ENCODE results near the gene TBC1D14. TPM values are rescaled to one million over a fixed set of nuclear protein-coding genes. Genes with fewer than 3 reads are reported as not detected.

Gene TBC1D14
- total and polyA plus RNA-seq, 9 of the 15 experiments (the other 6 are each of a cell fraction or from before 2014, with no cell fraction given), result 2.1 to 59.6 (median 44.8) TPM

GRCh38 chr4:6925357-6925836 is 15.8 kb downstream of the TBC1D14 start (continued):
- TF ChIP-seq TRIM24 (IDR thresholded peaks at IDR 0.05) (no peak), TAF1 (IDR thresholded peaks at IDR 0.05; ENCODE audit: control insufficient read depth, extremely low read depth, insufficient read depth, low read length, severe bottlenecking) (no peak), PHF21A (IDR thresholded peaks at IDR 0.05; ENCODE audit: borderline replicate concordance, low read depth) (no peak), RBM17 (IDR thresholded peaks at IDR 0.05; ENCODE audit: borderline replicate concordance, low read depth, low read length) (no peak), LEF1 (IDR thresholded peaks at IDR 0.05) (no peak; the same call in 1 of the 2 replicates), BRD4 (IDR thresholded peaks at IDR 0.05) (no peak)
- TF ChIP-seq, protein P1, sequence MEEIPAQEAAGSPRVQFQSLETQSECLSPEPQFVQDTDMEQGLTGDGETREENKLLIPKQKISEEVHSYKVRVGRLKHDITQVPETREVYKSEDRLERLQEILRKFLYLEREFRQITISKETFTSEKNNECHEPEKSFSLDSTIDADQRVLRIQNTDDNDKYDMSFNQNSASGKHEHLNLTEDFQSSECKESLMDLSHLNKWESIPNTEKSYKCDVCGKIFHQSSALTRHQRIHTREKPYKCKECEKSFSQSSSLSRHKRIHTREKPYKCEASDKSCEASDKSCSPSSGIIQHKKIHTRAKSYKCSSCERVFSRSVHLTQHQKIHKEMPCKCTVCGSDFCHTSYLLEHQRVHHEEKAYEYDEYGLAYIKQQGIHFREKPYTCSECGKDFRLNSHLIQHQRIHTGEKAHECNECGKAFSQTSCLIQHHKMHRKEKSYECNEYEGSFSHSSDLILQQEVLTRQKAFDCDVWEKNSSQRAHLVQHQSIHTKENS (CRISPR knock-in tag; IDR thresholded peaks at IDR 0.05), result no peak

- no peak for FAIRE-seq
- no peak for DNase-seq (ENCODE audit: extremely low read depth in 1 of 4, low spot score in 3 of 4)
- Histone ChIP-seq H3K4me3 (no peak overlapping the region), H4K20me1 (replicated peaks; ENCODE audit: control insufficient read depth, insufficient read depth, low read length) (peaks cover 62% of the 10 kb centered on the region), H2AFZ (ENCODE audit: low read depth, low read length) (no peak overlapping the region), H3K27me3 (ENCODE audit: control insufficient read depth in 2 of 2, insufficient read depth in 2 of 2, low read length in 2 of 2) (no peaks in the 10 kb centered on the region), H3K9me1 (ENCODE audit: control insufficient read depth, insufficient read depth, low read length) (peaks cover 15% of the 10 kb centered on the region), H3K4me2 (ENCODE audit: insufficient read depth, low read length) (no peak overlapping the region), H3K27ac (ENCODE audit: extremely low read depth, low read depth, low read length) (no peak overlapping the region), H3K79me2 (ENCODE audit: control insufficient read depth, insufficient read depth, low read length) (peaks cover 85% of the 10 kb centered on the region), H3K36me3 (ENCODE audit: control insufficient read depth, insufficient read depth, low read length) (peaks cover 86% of the 10 kb centered on the region; the same call in 2 of the 3 replicates), H3K9ac (ENCODE audit: insufficient read depth in 1 of 2, low read depth in 2 of 2, low read length in 2 of 2) (peak overlapping the region in 1 of 2 experiments; percentile 75; a peak in 1 of 4 replicates), H3K4me1 (replicated peaks in 1 of 2; ENCODE audit: control insufficient read depth in 2 of 2, insufficient read depth in 2 of 2, low read length in 2 of 2) (peaks cover 28 to 42% of the 10 kb centered on the region in 2 experiments), H3K9me3 (replicated peaks; ENCODE audit: control insufficient read depth, insufficient read depth, low read depth, low read length) (no peaks in the 10 kb centered on the region)
- no peak for ATAC-seq
- BruUV-seq (replicated peaks), result no TSS peak
- in situ Hi-C loops (cut with MboI), result no loop called here
- TF ChIP-seq SOX6 (IDR thresholded peaks at IDR 0.05) (no peak), MLLT1 (IDR thresholded peaks at IDR 0.05) (peak in 1 of 2 experiments; percentile 56; a peak in 1 of 4 replicates), BCOR (IDR thresholded peaks at IDR 0.05) (no peak), SETDB1 (IDR thresholded peaks at IDR 0.05; ENCODE audit: low read length) (no peak), CHD2 (IDR thresholded peaks at IDR 0.05; ENCODE audit: low read depth, low read length) (no peak), RAD21 (CRISPR knock-in tag; conservative IDR thresholded peaks at IDR 0.05 in 1 of 2, IDR thresholded peaks at IDR 0.05 in 1 of 2) (no peak), CEBPB (tag; IDR thresholded peaks at IDR 0.05) (peak; percentile 21; the same call in 1 of the 2 replicates), MCM2 (IDR thresholded peaks at IDR 0.05; ENCODE audit: low read depth) (no peak), MTA3 (IDR thresholded peaks at IDR 0.05; ENCODE audit: borderline replicate concordance) (0 out of 2 replicates have a peak, but pooled peaks have one; percentile 1), MTA1 (IDR thresholded peaks at IDR 0.05; ENCODE audit: borderline replicate concordance) (no peak)
- TF ChIP-seq, protein P2, sequence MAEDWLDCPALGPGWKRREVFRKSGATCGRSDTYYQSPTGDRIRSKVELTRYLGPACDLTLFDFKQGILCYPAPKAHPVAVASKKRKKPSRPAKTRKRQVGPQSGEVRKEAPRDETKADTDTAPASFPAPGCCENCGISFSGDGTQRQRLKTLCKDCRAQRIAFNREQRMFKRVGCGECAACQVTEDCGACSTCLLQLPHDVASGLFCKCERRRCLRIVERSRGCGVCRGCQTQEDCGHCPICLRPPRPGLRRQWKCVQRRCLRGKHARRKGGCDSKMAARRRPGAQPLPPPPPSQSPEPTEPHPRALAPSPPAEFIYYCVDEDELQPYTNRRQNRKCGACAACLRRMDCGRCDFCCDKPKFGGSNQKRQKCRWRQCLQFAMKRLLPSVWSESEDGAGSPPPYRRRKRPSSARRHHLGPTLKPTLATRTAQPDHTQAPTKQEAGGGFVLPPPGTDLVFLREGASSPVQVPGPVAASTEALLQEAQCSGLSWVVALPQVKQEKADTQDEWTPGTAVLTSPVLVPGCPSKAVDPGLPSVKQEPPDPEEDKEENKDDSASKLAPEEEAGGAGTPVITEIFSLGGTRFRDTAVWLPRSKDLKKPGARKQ (CRISPR knock-in tag; IDR thresholded peaks at IDR 0.05), result peak; percentile 88; the same call in 1 of the 2 replicates
- CTCF ChIA-PET (ENCODE audit: low intra/inter-chr PET ratio), result no interaction called here
- intact Hi-C loops (cut with micrococcal nuclease), result no loop called here
- POLR2A ChIA-PET, result interaction anchor here (0.7 to 3.1 kb wide), 8 partner anchors 8 to 58 kb away, joined by 3 to 28 read pairs (median 5); partner anchors contain the start of gene TBC1D14
- WGBS (ENCODE audit: insufficient coverage, low coverage, missing lambda C conversion rate), result 77% methylated on average over 18 of the region's 19 CpGs
These were observed 16.5 kb downstream of the TBC1D14 start for GRCh38 chr4:6926081-6926480.

All from K562 (cell line).